ENCODE results near the gene CLEC18B.
"Not testable (repeated sequence)": the region's sequence is repeated elsewhere in the genome, so short reads cannot be mapped to it uniquely, and the experiment has no call there.

The CLEC18B gene

DNA sequence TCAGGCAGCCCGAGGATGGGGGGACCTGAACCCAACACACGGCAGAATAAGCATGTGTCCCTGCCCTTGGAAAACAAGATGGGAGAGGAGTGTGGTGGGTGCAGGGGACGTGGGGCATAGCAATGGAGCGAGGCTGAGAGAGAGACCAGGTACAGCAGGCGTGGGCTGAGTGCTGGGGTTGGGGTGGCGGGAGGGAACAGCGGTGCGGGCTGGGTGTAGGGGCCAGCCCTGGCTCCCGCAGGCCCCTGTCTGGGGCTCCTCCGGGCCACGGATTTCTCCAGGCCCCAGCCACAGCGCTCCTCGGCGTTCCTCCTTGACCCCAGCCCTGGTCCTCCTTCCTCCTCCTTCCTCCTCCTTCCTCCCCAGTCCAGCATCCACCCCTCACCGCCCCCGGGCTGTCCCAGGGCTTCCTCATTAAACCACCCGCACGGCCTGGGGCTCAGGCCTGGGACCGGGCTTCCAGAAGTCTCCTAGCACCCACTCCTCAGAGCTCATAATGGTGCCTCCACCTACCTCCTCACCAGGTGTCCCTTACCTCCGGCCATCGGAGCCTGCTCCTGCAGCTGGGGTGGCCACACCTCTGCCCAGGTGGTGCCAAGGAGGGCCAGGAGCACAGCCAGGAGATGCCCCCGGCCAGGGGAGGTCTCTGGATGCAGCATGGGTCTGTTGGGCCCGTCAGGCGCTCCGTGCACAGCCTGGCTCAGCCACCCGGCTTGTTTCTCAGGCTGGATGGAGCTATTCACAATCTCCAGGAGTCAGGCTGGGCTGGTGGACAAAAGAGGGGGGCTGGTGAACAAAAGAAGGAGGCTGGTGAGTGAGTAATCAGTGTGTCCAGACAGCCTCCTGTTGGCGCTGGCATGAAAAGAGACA is at the start of gene CLEC18B:
Gene CLEC18B (minus strand): TSS at position 867 of the 870 bp plus-strand sequence. CDS start 208 bp downstream, at position 659.
- DNase-seq (ENCODE audit: low spot score): not testable (repeated sequence)

GRCh38 chr16:74469946-74470478 is 48.7 kb upstream of the CLEC18B start:
- DNase-seq (ENCODE audit: low spot score): no peak

GRCh38 chr16:74468807-74469525 is 47.7 kb upstream of the CLEC18B start:
- DNase-seq (ENCODE audit: low spot score): no peak

DNA sequence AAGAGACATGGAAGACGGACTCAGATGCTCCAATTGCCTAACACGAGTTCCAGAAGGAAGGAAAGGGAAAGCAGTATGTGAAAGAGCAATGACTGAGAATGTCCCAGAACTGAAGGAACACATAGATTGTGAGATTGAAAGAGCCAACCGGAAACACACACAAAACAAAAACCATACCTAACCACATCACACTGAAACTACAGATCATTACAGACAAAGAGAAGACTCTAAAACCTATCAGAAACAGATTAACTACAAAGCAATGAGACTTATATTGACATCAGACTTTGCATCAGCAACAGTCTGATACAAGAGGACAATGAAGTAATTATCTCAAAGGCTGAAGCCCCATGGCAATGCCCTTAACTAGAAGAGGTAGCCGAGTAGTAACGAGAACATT is 45.6 kb upstream of the CLEC18B start:
- DNase-seq (ENCODE audit: low spot score): no peak

GRCh38 chr16:74465851-74466685 is 44.8 kb upstream of the CLEC18B start:
- DNase-seq (ENCODE audit: low spot score): no peak

DNA sequence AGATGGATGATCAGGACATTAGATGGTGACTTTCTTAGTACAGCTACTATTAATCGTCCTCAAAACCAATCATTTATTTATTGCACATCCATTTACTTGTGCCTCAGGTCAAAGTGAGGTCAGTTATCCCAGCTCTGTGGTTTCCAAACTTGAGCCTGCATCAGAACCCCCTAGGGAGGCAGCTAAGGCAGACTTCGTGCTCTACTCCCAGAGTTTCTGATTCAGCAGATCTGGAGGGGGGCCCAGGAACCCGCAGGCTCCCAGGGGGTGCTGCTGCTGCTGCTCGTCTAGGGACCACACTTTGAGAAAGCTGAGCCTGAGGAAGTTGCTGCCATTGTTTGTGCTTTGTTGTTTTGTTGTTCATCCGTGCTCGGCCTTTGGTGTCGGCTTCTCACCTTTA is 44.0 kb upstream of the CLEC18B start:
- no peak for DNase-seq (ENCODE audit: low spot score)

DNA sequence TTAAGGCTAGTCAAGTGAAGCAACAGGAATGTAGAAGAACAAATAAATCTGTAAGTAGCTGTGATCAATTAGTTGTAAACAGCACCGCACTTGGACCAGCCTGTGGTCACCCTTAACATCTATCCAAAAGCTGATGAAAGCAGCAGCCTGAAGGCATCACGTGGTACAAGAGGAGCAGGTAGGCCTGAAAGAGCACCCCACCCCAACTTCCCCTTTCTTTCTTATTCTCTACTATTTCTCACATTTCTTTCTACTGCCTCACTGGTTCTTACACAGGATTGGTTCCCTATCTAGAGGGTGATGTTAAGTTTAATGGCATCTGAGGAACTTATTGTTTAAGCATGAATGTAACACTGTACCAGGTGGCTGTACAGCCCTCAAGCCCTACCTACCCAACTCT is 42.6 kb upstream of the CLEC18B start:
- DNase-seq (ENCODE audit: low spot score): no peak

GRCh38 chr16:74462361-74462760 is 41.1 kb upstream of the CLEC18B start:
- DNase-seq (ENCODE audit: low spot score): no peak

GRCh38 chr16:74461826-74462225 is 40.5 kb upstream of the CLEC18B start:
- DNase-seq (ENCODE audit: low spot score): no peak

DNA sequence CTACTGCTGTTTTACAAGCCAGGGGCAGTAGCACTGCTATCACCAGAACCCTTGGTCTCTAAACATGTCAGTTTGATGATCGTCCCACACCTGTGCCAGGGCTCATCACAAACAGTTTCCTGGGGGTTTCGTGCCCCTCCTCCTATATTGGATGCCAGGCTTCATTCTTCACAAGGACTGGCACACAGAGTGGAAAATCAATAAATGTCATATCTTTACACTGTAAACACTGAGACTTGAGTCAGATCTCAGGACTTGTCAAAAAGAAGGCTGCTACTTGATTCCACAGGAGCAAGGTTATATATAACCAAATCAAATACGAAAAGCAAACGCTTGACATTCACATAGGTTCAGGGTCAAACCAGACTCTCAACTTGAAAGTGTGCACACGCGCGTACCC is 39.3 kb upstream of the CLEC18B start:
- DNase-seq (ENCODE audit: low spot score): no peak

DNA sequence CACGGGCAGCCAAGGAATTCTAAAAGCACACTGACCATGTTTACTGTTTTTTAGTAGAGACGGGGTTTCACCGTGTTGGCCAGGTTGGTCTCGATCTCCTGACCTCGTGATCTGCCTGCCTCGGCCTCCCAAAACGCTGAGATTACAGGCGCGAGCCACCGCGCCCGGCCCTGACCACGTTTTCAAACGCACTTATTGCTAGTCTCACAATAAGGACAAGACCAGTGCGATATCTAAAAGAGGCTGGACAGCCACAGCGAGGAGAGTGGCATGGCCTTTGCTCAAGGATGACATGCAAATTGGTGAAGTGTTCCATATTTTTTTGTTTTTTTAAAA is 35.0 kb upstream of the CLEC18B start:
- DNase-seq (ENCODE audit: low spot score): no peak

DNA sequence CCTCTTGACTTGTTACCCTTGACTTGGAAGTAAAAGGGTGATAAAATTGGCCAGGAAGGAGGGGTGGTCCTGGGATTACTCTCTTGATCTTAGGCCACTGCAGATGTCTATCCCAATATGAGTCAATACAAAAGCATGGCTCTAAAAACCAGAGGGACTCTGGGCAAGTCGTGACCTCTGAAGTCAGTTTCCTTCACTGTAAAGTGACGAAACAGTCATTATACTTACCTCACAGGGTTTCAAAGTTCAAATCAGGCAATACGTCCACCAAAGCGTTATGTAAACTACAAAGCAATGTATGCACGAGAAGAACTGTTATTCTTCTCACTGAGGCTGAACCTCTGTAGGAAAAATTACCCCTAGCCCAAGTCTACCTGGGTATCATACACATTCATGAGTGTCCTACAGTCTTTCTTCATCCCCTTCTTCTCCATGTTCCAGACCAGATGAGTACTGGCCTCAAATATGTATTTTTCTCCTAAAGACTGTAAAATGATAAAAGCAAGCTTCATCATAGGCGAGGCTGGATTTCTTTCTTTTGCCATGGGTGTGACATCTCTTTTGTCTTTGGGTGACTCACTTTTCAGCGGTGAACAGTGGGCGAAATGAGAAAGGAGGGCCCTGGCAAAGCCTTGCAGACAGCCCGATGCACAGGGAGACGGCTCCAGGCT is 34.5 kb upstream of the CLEC18B start:
- DNase-seq (ENCODE audit: low spot score): no peak

DNA sequence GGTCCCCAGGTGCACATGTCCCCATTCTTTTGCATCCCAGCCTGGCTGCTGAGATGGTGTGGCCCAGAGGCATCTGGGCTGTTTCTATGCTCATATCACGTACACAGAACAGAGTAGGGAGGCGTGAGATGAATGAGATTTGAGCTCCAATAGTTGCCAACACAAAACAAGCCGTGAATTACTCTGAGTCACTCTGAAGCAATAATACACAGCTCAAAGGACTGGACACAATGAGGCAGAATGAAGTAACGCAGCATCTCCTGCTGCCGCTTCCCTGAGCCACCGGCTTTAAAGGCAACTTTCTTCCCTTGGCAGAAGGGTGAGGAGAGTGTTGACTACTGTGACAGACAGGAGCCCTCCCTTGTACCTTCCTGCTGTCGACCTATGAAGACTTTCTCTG is 33.9 kb upstream of the CLEC18B start:
- no peak for DNase-seq (ENCODE audit: low spot score)

DNA sequence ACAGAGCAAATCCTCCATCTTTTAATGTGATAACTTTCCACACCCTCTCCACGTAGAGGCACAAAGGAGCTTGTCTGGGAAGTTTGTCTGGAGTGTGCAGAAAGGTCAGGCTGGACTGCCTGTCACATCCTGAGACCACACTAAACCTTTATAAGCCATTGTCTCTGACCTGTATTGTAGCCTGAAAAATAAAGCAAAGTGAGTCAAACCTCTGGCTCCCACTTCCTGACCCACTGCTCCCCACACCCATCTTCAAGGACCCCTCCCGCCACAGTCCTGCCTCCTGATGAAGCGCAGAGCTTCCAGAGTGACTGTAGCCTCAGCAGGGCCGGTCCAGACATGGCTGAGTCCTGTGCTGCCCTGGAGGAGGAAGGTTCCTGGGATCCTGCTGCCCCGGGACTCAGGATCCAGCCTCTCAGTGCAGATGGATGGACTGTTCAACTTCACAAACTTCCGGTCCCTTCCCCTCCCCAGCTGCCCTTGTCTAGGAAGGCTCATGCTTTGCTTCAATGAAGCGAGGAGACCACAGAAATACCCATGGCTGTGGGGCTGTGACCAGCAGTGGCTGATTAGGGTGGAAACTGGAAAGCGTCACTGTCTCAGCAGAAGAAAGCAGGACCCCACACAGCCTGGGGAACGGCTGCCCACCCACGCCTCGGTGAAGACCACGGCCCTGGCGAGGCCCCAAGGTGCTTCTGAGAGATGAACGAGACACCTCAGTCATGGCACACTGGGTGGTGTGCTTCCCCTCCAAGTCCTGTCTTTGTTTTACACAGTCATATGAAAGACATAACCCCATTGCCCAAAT is 30.9 kb upstream of the CLEC18B start:
- no peak for DNase-seq (ENCODE audit: low spot score)

DNA sequence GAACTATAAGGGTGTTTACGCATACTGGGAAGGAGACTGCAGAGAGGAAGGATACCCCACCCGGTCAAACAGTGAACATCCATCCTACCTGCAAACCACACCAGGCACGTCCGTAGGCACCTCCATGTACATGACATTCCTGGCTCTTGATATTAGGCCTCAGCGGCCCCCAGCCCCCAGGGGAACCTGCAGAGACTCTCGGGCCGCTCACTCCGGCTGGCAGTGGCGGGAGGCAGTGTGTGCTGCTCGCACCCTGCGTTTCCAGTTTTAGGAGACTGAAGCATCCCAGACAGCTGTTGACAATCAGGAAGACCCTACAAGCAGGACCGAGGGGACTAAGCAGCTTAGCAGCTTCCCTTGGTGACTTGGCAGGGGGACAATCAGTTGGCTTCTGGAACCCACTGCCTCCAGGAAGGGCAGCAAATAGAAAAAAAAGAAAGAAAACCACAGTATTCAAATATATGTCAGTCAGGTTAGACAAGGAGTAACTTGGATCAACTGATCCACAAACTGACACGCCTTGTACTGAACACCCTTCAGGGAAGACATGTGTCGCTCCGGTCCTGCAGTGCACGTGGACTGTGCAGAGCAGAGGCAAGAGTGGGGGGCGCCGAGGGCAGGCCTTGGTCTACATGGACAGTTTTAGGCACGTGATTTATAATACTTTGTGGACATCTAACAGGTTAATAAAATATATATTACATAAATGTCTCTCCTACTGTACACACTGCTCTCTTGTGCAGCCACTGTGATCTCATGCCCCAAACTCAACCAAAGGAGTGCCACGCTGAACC is 29.9 kb upstream of the CLEC18B start:
- DNase-seq (ENCODE audit: low spot score): no peak

DNA sequence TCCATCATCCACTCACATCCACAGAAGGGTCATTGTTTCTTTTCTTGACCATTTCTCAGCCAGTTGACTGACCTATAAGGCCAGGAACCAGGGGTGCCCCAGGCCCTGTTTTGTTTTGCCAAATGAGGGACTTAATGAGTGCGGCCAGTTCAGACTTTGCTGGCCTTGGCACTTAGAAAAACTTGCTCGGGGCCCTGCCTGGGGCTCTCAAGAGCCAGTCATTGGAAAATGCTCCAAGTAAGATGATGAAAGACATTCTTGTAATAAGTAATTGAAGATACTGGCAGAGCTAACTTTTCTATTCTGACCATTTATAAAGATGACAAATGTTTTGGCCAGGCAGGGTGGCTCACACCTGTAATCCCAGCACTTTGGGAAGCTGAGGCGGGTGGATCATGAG is 29.0 kb upstream of the CLEC18B start:
- no peak for DNase-seq (ENCODE audit: low spot score)

- DNase-seq (ENCODE audit: low spot score): no peak
Observed at GRCh38 chr16:74449470-74449869, 28.2 kb upstream of the CLEC18B start.

DNA sequence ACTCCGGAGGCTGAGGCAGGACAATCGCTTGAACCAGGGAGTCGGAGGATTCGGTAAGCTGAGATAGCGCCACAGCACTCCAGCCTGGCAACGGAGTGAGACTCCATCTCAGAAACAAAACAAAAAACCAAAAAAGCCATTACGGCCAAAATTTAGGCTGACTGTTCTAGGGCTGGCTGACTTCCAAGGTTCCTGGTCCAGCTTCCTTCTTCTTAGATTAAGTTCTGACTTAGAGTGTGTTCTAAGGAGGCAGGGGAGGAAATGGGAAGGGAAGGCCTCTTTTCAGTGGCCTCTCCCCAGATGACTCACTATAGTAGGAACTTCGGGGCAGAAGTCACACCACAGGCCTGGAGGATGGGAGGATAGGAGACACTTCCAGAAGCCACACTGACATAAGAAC is 27.7 kb upstream of the CLEC18B start:
- DNase-seq (ENCODE audit: low spot score): no peak

GRCh38 chr16:74447578-74447977 is 26.3 kb upstream of the CLEC18B start:
- DNase-seq (ENCODE audit: low spot score): no peak

DNA sequence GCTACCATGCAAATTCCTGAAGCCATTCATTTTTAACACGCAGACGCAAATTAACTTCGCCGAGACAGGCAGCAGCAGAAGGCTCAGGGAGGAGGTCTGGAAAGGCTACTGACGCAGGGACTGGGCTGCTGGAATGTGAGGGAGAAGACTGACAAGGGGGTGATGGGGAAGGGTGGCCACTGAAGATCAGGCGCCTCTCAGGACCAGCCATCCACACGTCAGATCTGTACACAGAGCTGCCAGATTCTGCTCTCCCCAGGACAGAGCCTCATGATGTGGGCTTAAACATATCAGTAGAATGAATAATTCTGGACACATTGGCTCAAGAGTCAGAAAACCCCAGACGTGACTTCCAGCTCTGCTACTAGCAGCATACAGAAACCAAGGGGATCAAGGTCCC is 25.6 kb upstream of the CLEC18B start:
- DNase-seq (ENCODE audit: low spot score): no peak
